Osteoblast (primary cell): ENCODE results near the gene UNC5A. TPM values are rescaled to one million over a fixed set of nuclear protein-coding genes. Genes with fewer than 3 reads are reported as not detected.

Source experiments
- DNase-seq: peaks from one replicate; pipeline ENCODE4 v3.0.0; 2011; ENCODE audit warnings: low spot score, mixed read lengths; ENCODE audit not compliant: insufficient read length; ENCODE audit errors: missing footprints
- H2AFZ ChIP-seq: 2 replicates; pipeline ENCODE4 v1.6.0; 2011; ENCODE audit warnings: mild to moderate bottlenecking, low read length
- H3K27ac ChIP-seq: 2 replicates; pipeline ENCODE4 v1.5.1; 2011; ENCODE audit warnings: mild to moderate bottlenecking, low read depth, low read length, moderate library complexity
- H3K27me3 ChIP-seq: 2 replicates; pipeline ENCODE4 v1.6.0; 2012; ENCODE audit warnings: mild to moderate bottlenecking, control low read depth, inconsistent platforms, low read length, moderate library complexity; ENCODE audit not compliant: insufficient read depth
- H3K36me3 ChIP-seq: 2 replicates; pipeline ENCODE4 v1.5.1; 2011; ENCODE audit warnings: mild to moderate bottlenecking, low read length, control low read depth, moderate library complexity; ENCODE audit not compliant: insufficient read depth
- H3K4me1 ChIP-seq: 2 replicates; pipeline ENCODE4 v1.5.1; 2011; ENCODE audit warnings: mild to moderate bottlenecking, low read length, control low read depth, moderate library complexity; ENCODE audit not compliant: insufficient read depth
- H3K4me2 ChIP-seq: 2 replicates; pipeline ENCODE4 v1.6.0; 2011; ENCODE audit warnings: mild to moderate bottlenecking, low read length; ENCODE audit not compliant: insufficient read depth
- H3K4me3 ChIP-seq: fragments of 200-600 bp; sonication (generic); 3 replicates; pipeline ENCODE4 v1.5.1; 2012; ENCODE audit warnings: mild to moderate bottlenecking, low read length, inconsistent platforms; ENCODE audit not compliant: insufficient read depth
- H3K79me2 ChIP-seq: 2 replicates; pipeline ENCODE4 v1.6.0; 2012; ENCODE audit warnings: mild to moderate bottlenecking, low read length, control low read depth, inconsistent platforms; ENCODE audit not compliant: insufficient read depth
- H3K9me3 ChIP-seq: 2 replicates; pipeline ENCODE4 v1.5.1; 2011; ENCODE audit warnings: low read depth, low read length, control low read depth
- H4K20me1 ChIP-seq: 2 replicates; pipeline ENCODE4 v1.6.0; 2012; ENCODE audit warnings: mild to moderate bottlenecking, low read length, control low read depth; ENCODE audit not compliant: insufficient read depth
- total RNA-seq: library from RNA; depleted of rRNA; stranded (reverse); fragments of >200 nt; gene quantifications from 2 replicates; pipeline ENCODE4 v1.2.3, GENCODE V29; 2012
- TF ChIP-seq, protein P1 (sequence below): IDR thresholded peaks from 2 replicates; pipeline ENCODE4 v1.5.1; 2011; ENCODE audit warnings: mild to moderate bottlenecking, low read depth, low read length, moderate library complexity; ENCODE audit errors: extremely low read depth

UNC5A gene
- total RNA-seq, 1 donor = not detected

- H3K27ac ChIP-seq = no peak overlapping the region
- H3K9me3 ChIP-seq = no peaks in the 10 kb centered on the region
- no peaks in the 10 kb centered on the region for H3K36me3 ChIP-seq
- no peak overlapping the region for H3K4me2 ChIP-seq
- no peak for DNase-seq
- H3K27me3 ChIP-seq = peaks cover 8% of the 10 kb centered on the region
- H3K4me1 ChIP-seq = no peaks in the 10 kb centered on the region
- no peak overlapping the region for H2AFZ ChIP-seq
- H3K4me3 ChIP-seq = no peak overlapping the region
- TF ChIP-seq, protein P1, sequence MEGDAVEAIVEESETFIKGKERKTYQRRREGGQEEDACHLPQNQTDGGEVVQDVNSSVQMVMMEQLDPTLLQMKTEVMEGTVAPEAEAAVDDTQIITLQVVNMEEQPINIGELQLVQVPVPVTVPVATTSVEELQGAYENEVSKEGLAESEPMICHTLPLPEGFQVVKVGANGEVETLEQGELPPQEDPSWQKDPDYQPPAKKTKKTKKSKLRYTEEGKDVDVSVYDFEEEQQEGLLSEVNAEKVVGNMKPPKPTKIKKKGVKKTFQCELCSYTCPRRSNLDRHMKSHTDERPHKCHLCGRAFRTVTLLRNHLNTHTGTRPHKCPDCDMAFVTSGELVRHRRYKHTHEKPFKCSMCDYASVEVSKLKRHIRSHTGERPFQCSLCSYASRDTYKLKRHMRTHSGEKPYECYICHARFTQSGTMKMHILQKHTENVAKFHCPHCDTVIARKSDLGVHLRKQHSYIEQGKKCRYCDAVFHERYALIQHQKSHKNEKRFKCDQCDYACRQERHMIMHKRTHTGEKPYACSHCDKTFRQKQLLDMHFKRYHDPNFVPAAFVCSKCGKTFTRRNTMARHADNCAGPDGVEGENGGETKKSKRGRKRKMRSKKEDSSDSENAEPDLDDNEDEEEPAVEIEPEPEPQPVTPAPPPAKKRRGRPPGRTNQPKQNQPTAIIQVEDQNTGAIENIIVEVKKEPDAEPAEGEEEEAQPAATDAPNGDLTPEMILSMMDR = no peak
- no peaks in the 10 kb centered on the region for H3K79me2 ChIP-seq
- H4K20me1 ChIP-seq = no peaks in the 10 kb centered on the region
These were observed 47.5 kb downstream of the UNC5A start for GRCh38 chr5:176857894-176858273.

- Histone ChIP-seq H4K20me1 (no peaks in the 10 kb centered on the region), H3K27me3 (peaks cover 12% of the 10 kb centered on the region)
These were observed 49.6 kb downstream of the UNC5A start for GRCh38 chr5:176859916-176860315.

GRCh38 chr5:176860381-176860780 lies 50.0 kb downstream of the UNC5A start:
- H3K79me2 ChIP-seq = no peaks in the 10 kb centered on the region
- no peaks in the 10 kb centered on the region for H4K20me1 ChIP-seq
- no peak for DNase-seq
- H3K27me3 ChIP-seq = peaks cover 16% of the 10 kb centered on the region
- no peaks in the 10 kb centered on the region for H3K4me1 ChIP-seq
- TF ChIP-seq, protein P1 = no peak
- H2AFZ ChIP-seq = no peak overlapping the region
- no peaks in the 10 kb centered on the region for H3K9me3 ChIP-seq
- no peaks in the 10 kb centered on the region for H3K36me3 ChIP-seq
- H3K4me3 ChIP-seq = no peak overlapping the region
- H3K27ac ChIP-seq = no peak overlapping the region
- no peak overlapping the region for H3K4me2 ChIP-seq

More at GRCh38 chr5:176859916-176860315, 49.6 kb downstream of the UNC5A start:
- Histone ChIP-seq H2AFZ (no peak overlapping the region), H3K9me3 (no peaks in the 10 kb centered on the region), H3K4me2 (no peak overlapping the region), H3K4me3 (no peak overlapping the region), H3K4me1 (no peaks in the 10 kb centered on the region), H3K79me2 (no peaks in the 10 kb centered on the region), H3K36me3 (no peaks in the 10 kb centered on the region), H3K27ac (no peak overlapping the region)
- DNase-seq = no peak
- TF ChIP-seq, protein P1 = no peak

DNA sequence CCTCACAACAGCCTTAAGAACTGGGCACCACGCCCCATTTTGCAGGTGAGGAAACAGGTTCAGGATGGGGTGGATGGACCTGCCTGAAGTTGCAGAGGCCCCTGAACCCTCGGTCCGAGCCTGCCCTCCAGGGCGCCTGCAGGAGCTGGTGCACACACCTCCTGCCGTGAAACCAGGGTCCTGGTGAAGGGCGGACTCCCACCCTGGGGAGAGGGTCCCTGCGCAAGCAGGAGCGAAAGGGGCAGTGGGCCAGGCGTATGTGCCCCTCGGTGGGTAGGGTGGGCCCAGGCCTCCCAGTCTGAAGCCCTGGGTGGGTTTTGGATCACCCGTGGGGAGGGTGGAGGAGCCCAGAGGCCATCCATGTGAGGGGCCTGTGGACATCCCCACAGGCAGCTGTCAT lies 50.9 kb downstream of the UNC5A start:
- no peaks in the 10 kb centered on the region for H3K9me3 ChIP-seq
- H3K27ac ChIP-seq = no peak overlapping the region
- H3K27me3 ChIP-seq = peaks cover 25% of the 10 kb centered on the region
- no peaks in the 10 kb centered on the region for H3K36me3 ChIP-seq
- TF ChIP-seq, protein P1 = no peak
- DNase-seq = no peak
- no peak overlapping the region for H2AFZ ChIP-seq
- H3K4me1 ChIP-seq = no peaks in the 10 kb centered on the region
- no peaks in the 10 kb centered on the region for H4K20me1 ChIP-seq
- H3K4me2 ChIP-seq = no peak overlapping the region
- no peak overlapping the region for H3K4me3 ChIP-seq
- H3K79me2 ChIP-seq = no peaks in the 10 kb centered on the region
